LoVo (cell line): ENCODE data around the gene FSIP2.

Experiments
- DNase-seq: peaks from one replicate; pipeline ENCODE4 v3.0.0-alpha.2; 2016; ENCODE audit warnings: low spot score

FSIP2 gene

DNA sequence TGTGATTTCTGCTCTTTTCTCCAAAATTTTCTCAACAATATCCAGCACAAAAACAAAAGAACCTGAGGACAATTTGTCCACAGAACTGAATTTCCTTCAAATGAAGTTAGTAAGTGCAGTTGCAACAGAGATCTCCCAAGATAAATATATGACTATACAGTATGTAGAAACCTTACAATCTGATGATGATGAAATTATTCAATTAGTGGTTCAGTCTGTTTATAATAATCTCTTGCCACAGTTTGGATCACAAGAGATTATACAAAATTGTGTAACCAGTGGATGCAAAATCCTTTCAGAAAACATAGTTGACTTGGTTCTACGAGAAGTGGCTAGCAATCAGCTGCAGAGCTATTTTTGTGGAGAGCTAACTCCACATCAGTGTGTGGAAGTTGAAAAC, 68.7 kb downstream of the FSIP2 start:
- no peak for DNase-seq

DNA sequence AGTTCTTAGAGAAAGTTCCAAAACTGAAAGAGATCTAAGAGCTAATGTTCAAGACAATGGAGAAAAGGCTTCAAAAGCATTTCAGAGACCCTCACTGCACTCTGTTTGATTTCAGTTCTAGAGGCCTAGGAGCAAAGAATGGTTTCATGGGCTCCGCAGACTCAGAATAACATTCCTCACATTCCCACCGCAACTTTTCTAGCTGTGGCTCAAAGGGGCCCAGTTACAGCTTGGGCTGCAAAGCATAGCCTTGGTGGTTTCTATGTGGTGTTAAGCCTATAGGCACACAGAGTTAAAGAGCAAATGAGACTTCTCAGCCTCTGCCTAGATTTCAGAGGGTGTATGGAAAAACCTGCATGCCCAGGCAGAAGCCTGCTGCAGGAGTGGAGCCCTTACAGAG, 73.0 kb downstream of the FSIP2 start:
- DNase-seq = no peak

DNA sequence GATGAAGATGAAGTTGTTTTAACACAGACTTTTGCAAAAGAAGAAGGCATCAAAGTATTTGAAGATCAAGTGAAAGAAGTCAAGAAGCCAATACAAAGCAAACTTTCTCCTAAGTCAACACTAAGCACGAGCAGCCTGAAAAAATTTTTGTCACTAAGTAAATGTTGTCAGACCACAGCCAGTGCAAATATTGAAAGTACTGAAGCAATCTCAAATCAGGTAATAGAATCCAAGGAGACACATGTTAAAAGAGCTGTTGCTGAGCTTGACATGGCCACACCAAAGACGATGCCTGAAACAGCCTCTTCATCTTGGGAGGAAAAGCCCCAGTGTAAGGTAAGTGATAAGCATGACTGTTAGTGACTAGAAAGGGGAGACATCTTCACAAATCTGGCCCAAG, 75.1 kb downstream of the FSIP2 start:
- no peak for DNase-seq

DNA sequence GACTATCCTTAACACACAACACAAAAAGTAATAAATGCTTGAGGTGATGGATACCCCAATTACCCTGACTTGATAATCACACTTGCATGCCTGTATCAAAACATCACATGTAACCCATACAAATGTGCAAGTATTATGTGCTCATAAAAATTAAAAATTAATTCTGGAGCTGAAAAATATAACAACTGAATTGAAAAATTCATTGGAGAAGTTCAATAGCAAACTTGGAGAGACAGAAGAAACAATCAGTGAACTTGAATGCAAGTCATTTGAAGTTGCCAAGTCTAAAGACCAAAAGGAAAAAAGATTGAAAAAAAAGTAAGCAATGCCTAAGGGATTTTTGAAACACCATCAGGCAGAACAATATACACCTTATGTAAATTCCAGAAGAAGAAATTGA, 79.4 kb downstream of the FSIP2 start:
- no peak for DNase-seq

DNA sequence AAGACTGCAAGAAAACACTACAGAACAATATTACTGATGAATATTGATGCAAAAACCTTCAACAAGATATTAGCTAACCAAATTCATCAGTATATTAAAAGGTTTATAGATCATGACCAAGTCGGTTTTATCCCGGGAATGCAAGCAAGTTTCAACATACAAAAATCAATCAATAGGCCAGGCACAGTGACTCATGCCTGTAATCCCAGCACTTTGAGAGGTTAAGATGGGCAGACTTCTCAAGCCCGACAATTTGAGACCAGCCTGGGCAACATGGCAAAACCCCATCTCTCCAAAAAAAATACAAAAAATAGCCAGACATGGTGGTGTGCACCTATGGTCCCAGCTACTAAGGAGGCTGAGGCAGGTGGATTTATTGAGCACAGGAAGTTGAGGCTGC, 82.9 kb downstream of the FSIP2 start:
- no peak for DNase-seq

DNA sequence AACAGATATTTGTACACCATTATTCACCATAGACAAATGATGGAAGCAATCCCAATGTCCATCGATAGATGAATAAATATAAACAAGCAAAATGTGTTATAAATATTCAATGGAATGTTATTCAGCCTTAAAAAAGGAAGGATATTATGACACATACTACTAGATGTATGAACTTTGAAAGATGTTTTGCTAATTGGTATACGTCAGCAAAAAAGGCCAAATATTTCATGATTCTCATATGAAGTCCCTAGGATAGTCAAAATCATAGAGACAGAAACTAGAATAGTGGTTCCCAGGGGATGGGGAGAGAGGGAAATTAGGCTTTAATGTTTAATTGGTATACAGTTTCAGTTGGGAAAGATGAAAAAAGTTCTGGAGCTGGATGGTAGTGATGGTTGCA, 85.2 kb downstream of the FSIP2 start:
- DNase-seq = no peak

DNA sequence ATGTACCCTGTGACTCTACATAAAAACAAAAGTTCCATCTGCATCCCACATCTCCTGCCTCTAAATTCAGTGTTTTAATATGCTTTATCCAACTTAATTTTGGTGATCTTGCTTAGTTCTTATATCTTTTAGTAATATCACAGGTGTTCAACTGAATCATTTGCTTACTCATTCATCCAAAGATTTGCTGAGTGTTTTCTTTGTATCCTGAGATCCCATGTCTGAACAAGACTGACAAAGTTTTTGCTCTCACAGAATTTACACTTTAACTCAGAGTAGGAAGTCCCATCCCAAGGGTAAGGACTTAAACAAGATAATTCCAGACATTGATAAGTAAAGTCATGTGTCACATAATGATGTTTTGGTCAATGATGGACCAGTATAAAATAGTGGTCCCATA, 87.0 kb downstream of the FSIP2 start:
- no peak for DNase-seq

DNA sequence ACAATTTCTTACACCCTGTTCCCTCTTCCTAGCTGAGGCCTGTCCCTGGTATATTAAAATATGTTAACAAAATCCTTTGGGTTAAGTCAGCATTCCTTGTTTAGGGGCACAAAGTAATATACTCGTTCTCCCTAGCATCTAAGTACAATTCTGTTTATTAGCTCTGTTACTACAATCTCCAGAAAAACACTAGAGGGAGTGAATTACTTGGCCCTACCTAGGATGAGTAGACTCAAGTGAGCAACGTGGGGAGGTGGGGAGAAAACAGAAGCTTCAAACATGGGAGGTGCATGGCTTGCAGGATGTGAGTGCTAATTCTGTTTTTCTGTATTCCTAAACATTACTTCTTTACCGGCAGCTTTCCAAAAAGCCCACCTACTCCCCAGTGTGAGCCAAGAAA, 89.7 kb downstream of the FSIP2 start:
- DNase-seq = no peak

DNA sequence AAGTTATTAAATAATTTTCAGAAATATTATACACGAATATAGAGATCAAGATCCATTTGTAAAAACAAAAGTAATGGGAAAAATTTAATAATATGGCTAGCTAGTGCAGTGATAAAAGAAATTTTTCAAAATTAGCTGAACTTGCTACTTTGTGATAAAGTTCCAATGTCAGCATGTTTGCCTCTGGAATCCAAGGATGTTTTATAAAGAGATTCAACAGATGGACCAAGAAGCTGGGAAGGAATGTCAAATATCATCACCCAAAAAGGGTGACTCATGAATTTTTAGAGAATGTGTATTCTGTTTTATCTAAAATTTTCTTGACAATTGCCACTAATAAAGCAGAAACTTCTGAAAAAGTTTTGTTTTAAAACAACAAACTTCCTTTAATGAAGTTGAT, 95.3 kb downstream of the FSIP2 start:
- no peak for DNase-seq

DNA sequence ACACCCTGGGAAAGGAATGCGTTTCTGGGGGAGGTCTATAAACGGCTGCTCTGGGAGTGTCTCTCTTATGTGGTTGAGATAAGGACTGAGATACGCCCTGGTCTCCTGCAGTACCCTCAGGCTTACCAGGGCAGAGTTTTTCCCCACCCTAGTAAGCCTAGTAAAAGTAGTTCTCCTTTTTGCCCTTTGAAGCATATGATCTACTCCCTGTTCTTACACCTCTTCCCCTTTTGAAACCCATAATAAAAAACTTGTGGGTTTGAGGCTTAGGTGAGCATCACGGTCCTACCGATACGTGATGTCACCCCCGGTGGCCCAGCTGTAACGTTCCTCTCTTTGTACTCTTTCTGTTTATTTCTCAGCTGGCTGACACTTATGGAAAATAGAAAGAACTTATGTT, 97.4 kb downstream of the FSIP2 start:
- DNase-seq = no peak

DNA sequence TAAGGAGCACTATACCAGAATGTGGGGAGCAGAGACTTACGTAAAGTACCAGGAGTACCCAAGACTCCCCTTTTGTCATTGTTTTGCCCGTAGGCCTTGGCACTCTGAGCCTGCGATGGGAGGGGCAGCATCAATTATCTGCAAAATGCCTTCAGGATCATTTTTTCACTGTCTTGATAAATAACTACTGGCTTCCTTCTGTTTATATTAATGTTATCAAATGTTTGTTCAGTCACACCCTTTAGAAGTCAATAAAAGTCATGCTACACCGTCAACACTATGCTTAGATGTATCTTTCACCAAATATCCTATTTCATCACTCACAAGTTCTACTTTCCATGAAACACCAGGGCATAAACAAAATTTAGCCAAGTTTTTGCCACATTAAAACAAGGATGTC, 116.3 kb downstream of the FSIP2 start:
- DNase-seq = no peak

DNA sequence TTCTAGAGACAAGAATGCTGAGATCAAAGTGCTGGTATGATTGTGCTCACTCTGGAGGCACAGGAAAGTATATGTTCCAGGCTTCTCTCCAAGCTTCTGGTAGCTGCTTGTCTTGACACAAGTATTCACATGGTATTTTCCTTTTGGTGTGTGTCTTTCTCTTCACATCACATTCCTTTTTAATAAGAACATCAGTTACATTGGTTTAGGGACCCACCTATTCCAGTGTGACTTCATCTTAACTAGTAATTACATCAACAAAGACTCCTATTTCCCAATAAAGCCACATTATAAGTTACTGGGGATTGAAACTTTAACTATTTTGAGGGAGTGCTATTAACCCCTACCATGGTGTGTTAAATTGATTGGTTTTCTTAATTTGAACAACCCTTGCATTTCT, 119.1 kb downstream of the FSIP2 start:
- DNase-seq = no peak

DNA sequence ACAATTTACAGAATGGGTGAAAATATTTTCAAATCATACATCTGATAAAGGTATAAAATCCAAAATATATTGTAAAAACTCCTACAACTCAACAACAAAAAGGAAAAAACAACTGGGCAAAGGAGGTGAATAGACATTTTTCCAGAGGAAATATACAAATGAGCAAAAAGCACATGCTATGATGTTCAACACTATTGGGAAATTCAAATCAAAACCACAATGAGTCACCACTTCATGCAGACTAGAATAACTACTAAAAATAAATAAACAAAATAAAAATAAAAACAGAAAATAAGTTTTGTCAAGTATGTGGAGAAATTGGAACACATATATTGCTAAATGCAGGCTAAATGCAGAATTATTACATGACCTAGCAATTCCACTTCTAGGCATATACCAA, 120.9 kb downstream of the FSIP2 start:
- DNase-seq = no peak

DNA sequence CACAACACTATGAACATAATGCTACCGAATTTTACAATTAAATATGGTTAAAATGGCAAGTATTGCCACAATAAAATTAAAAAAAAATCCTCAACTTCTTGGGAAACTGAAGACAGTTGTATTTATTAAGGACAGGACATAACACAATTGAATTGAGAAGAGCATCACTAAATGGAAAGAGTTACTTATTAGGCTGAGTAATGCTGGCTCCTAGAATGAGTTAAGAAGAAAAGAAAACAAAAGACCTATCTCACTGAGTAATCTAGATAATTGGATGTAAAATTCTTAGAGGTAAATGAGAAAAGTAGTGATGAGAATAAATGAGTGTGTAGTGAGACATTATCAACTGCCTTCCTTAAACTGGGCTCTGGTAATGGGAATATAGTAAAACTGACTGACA, 121.7 kb downstream of the FSIP2 start:
- no peak for DNase-seq

DNA sequence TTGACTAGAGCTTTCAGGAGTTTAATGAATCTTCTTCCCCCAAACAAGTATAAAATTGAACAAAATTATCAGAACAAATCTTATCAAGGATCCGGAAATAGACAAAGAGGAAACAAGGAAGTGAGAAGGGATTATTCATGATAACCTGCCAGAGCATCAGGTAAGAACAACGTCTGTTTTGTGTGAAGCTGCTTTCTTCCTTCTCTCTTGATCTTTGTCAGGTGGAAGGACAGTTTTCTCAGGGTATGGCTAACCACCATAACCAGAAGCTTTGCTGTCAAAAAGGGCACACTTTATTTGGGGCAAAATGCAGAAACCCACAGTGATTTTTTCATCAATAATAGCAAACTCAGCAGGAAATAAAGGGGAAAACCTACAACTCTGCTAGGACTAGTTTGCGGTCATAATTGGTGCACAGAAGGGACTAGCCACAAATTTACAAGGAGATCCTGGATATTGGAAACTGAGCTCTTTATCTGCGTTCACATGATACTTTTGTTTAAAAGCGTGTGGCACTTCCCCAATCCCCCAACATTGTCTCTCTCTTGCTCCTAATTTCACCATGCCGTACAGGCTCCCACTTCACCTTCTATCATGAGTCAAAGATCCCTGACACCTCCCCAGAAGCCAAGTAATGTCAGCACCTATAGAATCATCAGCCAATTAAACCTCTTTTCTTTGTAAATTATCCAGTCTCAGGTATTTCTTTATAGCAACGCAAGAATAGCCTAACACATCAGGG, 124.2 kb downstream of the FSIP2 start:
- DNase-seq = no peak

DNA sequence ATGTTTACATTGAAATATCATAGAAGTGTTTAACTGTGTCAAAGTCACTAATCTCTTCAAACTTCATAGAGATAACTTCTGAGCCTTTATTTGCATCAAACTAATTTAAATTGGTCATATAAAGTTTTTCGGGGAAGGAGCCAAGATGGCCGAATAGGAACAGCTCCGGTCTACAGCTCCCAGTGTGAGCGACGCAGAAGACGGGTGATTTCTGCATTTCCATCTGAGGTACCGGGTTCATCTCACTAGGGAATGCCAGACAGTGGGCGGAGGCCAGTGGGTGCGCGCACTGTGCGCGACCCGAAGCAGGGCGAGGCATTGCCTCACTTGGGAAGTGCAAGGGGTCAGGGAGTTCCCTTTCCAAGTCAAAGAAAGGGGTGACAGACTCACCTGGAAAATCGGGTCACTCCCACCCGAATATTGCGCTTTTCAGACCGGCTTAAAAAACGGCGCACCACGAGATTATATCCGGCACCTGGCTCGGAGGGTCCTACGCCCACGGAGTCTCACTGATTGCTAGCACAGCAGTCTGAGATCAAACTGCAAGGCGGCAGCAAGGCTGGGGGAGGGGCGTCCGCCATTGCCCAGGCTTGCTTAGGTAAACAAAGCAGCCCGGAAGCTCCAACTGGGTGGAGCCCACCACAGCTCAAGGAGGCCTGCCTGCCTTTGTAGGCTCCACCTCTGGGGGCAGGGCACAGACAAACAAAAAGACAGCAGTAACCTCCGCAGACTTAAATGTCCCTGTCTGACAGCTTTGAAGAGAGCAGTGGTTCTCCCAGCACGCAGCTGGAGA, 126.1 kb downstream of the FSIP2 start:
- peak; percentile 15 for DNase-seq

DNA sequence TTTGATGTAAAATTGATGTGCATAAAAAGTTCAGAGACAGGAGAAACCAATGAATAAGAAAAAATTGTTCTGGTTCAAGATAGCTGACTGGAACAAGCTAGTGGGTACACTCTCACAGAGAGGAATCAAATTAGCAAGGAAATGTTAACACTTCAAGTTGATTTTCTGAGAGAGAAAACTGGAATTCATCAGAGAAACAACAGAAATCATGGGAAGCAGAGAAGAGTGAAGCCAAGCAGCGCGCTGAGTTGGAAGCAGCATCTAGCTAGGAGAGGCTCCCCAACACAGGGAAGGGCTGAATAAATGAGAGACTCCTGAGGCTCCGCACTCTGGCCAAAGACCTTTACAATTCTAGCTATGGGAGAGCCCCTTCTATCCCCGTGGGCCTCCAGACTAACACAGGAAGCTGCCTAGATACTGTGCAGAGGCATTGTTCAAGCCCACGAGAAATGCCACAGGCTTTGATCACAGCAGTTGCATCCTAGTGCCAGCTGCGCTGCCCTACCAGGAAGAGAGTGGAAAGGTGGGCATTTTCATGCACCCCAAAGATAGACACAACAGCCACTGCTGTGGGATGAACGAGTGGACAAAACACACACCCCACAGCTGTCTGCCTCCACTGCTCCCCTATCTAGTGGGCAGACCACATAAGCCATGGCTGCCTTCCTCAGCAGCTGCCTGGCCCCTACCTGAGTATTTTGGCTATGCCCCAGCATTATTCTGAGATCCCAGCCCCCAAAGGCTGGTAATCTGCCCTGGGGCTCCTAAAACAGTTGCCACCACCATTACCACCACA, 136.7 kb downstream of the FSIP2 start:
- no peak for DNase-seq

DNA sequence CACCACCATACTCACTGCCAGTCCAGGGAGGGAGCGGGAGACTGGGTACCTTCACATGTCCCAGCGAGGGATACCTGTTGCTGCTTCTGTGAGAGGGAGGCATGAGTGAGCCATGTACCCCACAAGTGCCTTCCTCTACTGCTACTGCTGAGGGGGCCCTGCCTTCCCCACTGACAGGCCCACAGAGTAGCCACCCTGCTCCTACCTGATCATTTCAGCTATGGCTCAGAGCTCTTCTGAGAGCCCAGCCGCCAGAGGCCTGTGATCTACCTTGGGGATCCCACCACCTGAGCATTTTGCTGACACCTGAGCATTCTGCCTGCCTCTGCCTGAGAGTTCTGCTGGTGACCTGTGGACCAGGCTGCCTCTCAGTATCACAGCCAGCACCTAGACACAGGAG, 137.6 kb downstream of the FSIP2 start:
- DNase-seq = no peak

DNA sequence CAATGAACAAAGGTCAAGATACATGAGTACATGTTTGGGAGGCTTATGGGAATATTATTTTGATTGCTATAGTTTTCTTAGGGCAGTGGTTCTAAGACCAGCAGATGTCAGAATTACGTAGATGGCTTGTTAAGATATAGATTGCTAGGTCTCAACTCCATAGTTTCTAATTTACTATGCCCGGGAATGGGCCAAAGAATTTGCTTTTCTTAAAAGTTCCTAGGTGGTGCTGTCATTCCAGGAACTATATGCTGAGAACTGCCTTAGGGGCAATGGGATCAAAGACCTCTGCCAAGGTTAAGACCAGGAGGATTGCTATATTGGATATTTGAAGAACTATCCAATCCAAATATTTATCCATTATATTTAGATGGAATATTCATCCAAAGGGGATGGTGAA, 141.8 kb downstream of the FSIP2 start:
- DNase-seq = no peak
